ENCODE data around the gene ZNF275. TPM values are rescaled to one million over a fixed set of nuclear protein-coding genes. Genes with fewer than 3 reads are reported as not detected.

The ZNF275 gene
- total RNA-seq, 2 donors from 2014 or later, result 16.3 to 58.6 TPM

DNA sequence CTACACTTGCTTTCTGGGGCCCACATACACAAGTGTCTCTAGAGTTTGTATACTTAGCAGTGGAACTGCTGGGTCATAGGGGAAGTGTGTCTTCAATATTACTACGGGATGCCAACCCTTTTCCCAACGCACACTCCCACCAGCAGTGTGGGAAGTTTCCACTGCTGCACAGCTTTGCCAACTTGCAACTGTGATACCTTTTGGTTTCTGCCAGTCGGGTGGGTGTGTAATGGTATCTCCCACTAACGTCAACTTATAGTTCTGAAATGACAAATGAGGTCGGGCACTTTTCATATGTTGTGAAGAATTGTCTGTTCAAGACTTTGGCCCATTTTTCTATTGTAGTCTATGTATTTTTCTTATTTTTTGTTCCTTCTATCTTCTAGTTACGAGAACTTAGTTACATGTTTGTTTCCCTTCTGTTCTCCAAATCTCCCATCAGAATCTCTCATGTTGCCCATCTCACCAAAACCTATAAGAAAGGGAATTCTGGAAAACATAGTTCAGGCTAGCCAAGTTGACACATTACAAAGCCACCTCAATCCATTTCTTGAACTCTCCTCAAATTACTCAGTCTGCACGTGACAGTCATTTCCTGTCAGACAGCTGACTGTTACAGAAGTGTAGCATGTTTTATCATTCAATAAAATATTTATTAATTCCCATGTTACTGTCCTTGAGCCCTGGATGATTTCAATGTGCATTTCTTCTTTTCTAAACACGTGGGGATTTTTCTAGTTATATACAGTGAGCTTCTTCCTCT is 36.5 kb downstream of the ZNF275 start:
- H3K27ac ChIP-seq, result no peak overlapping the region
- no peak overlapping the region for H3K4me3 ChIP-seq
- no peaks in the 10 kb centered on the region for H3K9me3 ChIP-seq
- no peak for TF ChIP-seq POLR2AphosphoS5 (IDR thresholded peaks at IDR 0.05)
- TF ChIP-seq POLR2A (IDR thresholded peaks at IDR 0.05), result no peak
- TF ChIP-seq, protein P1, sequence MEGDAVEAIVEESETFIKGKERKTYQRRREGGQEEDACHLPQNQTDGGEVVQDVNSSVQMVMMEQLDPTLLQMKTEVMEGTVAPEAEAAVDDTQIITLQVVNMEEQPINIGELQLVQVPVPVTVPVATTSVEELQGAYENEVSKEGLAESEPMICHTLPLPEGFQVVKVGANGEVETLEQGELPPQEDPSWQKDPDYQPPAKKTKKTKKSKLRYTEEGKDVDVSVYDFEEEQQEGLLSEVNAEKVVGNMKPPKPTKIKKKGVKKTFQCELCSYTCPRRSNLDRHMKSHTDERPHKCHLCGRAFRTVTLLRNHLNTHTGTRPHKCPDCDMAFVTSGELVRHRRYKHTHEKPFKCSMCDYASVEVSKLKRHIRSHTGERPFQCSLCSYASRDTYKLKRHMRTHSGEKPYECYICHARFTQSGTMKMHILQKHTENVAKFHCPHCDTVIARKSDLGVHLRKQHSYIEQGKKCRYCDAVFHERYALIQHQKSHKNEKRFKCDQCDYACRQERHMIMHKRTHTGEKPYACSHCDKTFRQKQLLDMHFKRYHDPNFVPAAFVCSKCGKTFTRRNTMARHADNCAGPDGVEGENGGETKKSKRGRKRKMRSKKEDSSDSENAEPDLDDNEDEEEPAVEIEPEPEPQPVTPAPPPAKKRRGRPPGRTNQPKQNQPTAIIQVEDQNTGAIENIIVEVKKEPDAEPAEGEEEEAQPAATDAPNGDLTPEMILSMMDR (IDR thresholded peaks at IDR 0.05), result no peak
- no peak for DNase-seq (ENCODE audit: low spot score)
- no peaks in the 10 kb centered on the region for H3K4me1 ChIP-seq (replicated peaks)
- intact Hi-C loops (cut with DNase I), result no loop called here
- no peaks in the 10 kb centered on the region for H3K27me3 ChIP-seq (replicated peaks; ENCODE audit: insufficient read depth)
- no peaks in the 10 kb centered on the region for H3K36me3 ChIP-seq
- 80% methylated on average over 8 of the region's 8 CpGs for WGBS

DNA sequence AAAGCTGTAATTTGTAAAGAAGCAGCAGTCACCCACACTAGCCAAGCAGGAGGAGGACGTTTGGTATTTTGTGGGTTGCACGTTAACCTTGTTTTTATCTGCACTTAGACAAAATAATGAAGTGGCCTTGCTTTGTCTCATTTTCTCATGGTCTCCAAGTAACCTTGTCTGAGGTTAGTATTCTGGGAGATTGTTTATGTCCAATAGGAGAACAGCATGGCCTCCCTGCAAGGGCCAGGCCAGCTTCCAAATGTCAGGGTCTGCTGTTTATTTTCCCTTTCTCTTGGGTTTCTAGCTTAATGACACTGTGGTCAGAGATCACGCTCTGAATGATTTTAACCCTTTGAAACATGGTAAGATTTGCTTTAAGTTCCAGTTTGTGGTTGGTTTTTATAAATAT is 37.3 kb downstream of the ZNF275 start:
- Histone ChIP-seq H3K4me1 (replicated peaks) (no peaks in the 10 kb centered on the region), H3K27me3 (replicated peaks; ENCODE audit: insufficient read depth) (no peaks in the 10 kb centered on the region), H3K9me3 (no peaks in the 10 kb centered on the region), H3K4me3 (no peak overlapping the region), H3K36me3 (no peaks in the 10 kb centered on the region), H3K27ac (no peak overlapping the region)
- WGBS, result 46% methylated on average over 3 of the region's 3 CpGs
- TF ChIP-seq, protein P1 (IDR thresholded peaks at IDR 0.05), result no peak
- TF ChIP-seq POLR2AphosphoS5 (IDR thresholded peaks at IDR 0.05), result no peak
- TF ChIP-seq POLR2A (IDR thresholded peaks at IDR 0.05), result no peak
- intact Hi-C loops (cut with DNase I), result no loop called here
- no peak for DNase-seq (ENCODE audit: low spot score)

DNA sequence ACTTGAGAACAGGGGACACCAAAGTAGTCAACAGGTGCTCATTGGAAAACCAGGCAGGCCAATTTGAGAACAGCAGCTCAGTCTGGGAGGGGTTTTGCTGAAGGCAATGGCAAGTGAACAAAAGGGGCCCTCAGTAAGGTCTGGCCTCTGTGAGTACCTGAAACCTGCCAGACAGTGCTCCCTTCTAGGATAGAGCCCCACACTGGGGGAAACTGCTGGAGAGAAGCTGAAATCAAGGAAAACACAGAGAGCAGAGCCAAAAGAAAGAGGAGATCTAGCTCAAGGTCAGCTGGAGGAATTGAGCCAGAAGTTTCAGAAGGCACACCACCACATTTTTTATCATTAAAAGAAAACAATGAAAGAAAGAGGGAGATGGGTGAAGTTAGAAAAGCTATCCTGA is 39.0 kb downstream of the ZNF275 start:
- Histone ChIP-seq H3K9me3 (no peaks in the 10 kb centered on the region), H3K4me1 (replicated peaks) (no peaks in the 10 kb centered on the region), H3K36me3 (no peaks in the 10 kb centered on the region), H3K27ac (no peak overlapping the region), H3K27me3 (replicated peaks; ENCODE audit: insufficient read depth) (no peaks in the 10 kb centered on the region), H3K4me3 (no peak overlapping the region)
- TF ChIP-seq, protein P1 (IDR thresholded peaks at IDR 0.05), result no peak
- TF ChIP-seq POLR2AphosphoS5 (IDR thresholded peaks at IDR 0.05), result no peak
- no peak for TF ChIP-seq POLR2A (IDR thresholded peaks at IDR 0.05)
- no peak for DNase-seq (ENCODE audit: low spot score)
- intact Hi-C loops (cut with DNase I), result no loop called here

DNA sequence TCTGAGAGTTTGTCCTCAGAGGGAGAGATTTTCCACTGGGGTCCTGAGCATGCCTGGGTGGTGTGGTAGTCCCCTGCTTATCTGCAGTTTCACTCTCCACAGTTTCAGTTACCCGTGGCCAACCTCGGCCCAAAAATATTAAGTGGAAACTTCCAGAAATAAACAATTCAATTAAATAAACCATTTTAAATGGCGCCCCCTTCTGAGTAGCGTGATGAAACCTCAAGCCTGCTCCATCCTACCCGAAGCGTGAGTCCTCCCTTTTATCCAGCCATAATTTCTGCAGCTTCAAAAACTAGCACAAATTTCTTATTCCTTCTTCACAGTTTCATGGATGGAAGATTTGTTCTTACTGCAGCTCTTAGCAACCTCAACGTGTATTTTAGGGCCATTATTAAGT is 40.5 kb downstream of the ZNF275 start:
- WGBS, result 77% methylated on average over 7 of the region's 7 CpGs
- H3K27ac ChIP-seq, result no peak overlapping the region
- no peak for DNase-seq (ENCODE audit: low spot score)

More for the DNA sequence above, 40.5 kb downstream of the ZNF275 start:
- Histone ChIP-seq H3K4me3 (no peak overlapping the region), H3K36me3 (no peaks in the 10 kb centered on the region), H3K4me1 (replicated peaks) (no peaks in the 10 kb centered on the region), H3K27me3 (replicated peaks; ENCODE audit: insufficient read depth) (no peaks in the 10 kb centered on the region), H3K9me3 (no peaks in the 10 kb centered on the region)
- intact Hi-C loops (cut with DNase I), result no loop called here
- TF ChIP-seq POLR2AphosphoS5 (IDR thresholded peaks at IDR 0.05), result no peak
- TF ChIP-seq, protein P1 (IDR thresholded peaks at IDR 0.05), result no peak
- no peak for TF ChIP-seq POLR2A (IDR thresholded peaks at IDR 0.05)
